Upper lobe of left lung (tissue), 6 donors: ENCODE results near the gene ARHGAP15. TPM values are rescaled to one million over a fixed set of nuclear protein-coding genes. Genes with fewer than 3 reads are reported as not detected.

ENCODE experiments used
- ATAC-seq, 2 donors: fragments of 200-7000 bp; cut with Tn5 transposase; one replicate each; pipeline ENCODE4 v1.9.1; 2022; ENCODE audit warnings: mild to moderate bottlenecking in 2 of 2, moderate library complexity in 2 of 2; ENCODE audit not compliant: low FRiP score in 2 of 2
- DNase-seq, 2 donors: peaks; one replicate each; pipeline ENCODE4 v3.0.0-alpha.2; 2019 to 2020
- H3K27ac ChIP-seq, 4 donors: fragments of 200-600 bp; sonication (generic); one replicate each; pipeline ENCODE4 v1.5.1; 2016 to 2019
- H3K27me3 ChIP-seq, 4 donors: fragments of 200-600 bp; sonication (generic); one replicate each; pipeline ENCODE4 v1.5.1; 2017 to 2019
- H3K36me3 ChIP-seq, 4 donors: fragments of 200-600 bp; sonication (generic); one replicate each; pipeline ENCODE4 v1.5.1; 2016 to 2019
- H3K4me1 ChIP-seq, 4 donors: fragments of 200-600 bp; sonication (generic); one replicate each; pipeline ENCODE4 v1.5.1; 2018 to 2019
- H3K4me3 ChIP-seq, 4 donors: fragments of 200-600 bp; sonication (generic); one replicate each; pipeline ENCODE4 v1.5.1; 2017 to 2019; ENCODE audit warnings: mild to moderate bottlenecking in 2 of 4, moderate library complexity in 1 of 4
- H3K9me3 ChIP-seq, 4 donors: fragments of 200-600 bp; sonication (generic); one replicate each; pipeline ENCODE4 v1.5.1; 2018 to 2019
- CTCF ChIP-seq, 6 experiments: fragments of 450-650 bp in 4 of 6; fragments of 200-600 bp in 2 of 6; sonication (generic) in 2 of 6; IDR thresholded peaks; one replicate each; pipeline ENCODE4 v1.5.1; 2016 to 2019; ENCODE audit warnings: antibody characterized with exemption in 6 of 6
- EP300 ChIP-seq, 4 donors: sonication (generic); formaldehyde crosslinking; IDR thresholded peaks; one replicate each; pipeline ENCODE4 v1.5.1; 2017; ENCODE audit warnings: antibody characterized with exemption in 4 of 4, control low read depth in 2 of 4
- POLR2A ChIP-seq, 4 donors: fragments of 450-650 bp; IDR thresholded peaks; one replicate each; pipeline ENCODE4 v1.5.1; 2016 to 2017; ENCODE audit warnings: antibody characterized with exemption in 4 of 4, mild to moderate bottlenecking in 2 of 4
- POLR2AphosphoS5 ChIP-seq, 2 donors: sonication (generic); formaldehyde crosslinking; IDR thresholded peaks; one replicate each; pipeline ENCODE4 v1.5.1; 2017; ENCODE audit warnings: antibody characterized with exemption in 2 of 2
- WGBS, 2 donors: methylation state at CpG; one replicate each; pipeline ENCODE4 v1.1.5; 2017 to 2018; 5-methylcytosine and 5-hydroxymethylcytosine counted together
- total RNA-seq, 6 donors: library from RNA; depleted of rRNA in 4 of 6; stranded (reverse); fragments of >200 nt in 4 of 6; gene quantifications; one replicate each; pipeline versions ENCODE4 v1.1.0 to v1.2.1, GENCODE V29; 2016 to 2021
- donor health status: DM: no; HTN: no; CAD: no; lungs with moderate emphysema.
- donor health status: DM: no; HTN: yes; CAD: no; lungs with severe emphysema.

ARHGAP15 gene
- total RNA-seq, 6 donors from 2014 or later, result 11.9 to 57.6 (median 17.5) TPM

GRCh38 chr2:143652692-143653091, 523.5 kb downstream of the ARHGAP15 start:
- H3K27me3 ChIP-seq, result no peaks in the 10 kb centered on the region
- no peak overlapping the region for H3K4me3 ChIP-seq
- DNase-seq, result no peak
- ATAC-seq, result no peak
- H3K36me3 ChIP-seq, result no peaks in the 10 kb centered on the region
- no peak overlapping the region for H3K27ac ChIP-seq
- TF ChIP-seq EP300 (IDR thresholded peaks at IDR 0.05) (no peak), CTCF (IDR thresholded peaks at IDR 0.05) (no peak), POLR2A (IDR thresholded peaks at IDR 0.05) (no peak), POLR2AphosphoS5 (IDR thresholded peaks at IDR 0.05) (no peak)
- no peaks in the 10 kb centered on the region for H3K4me1 ChIP-seq
- peaks cover 0 to 3% (median 1%) of the 10 kb centered on the region in 4 donors for H3K9me3 ChIP-seq

- H3K36me3 ChIP-seq, result no peaks in the 10 kb centered on the region
- no peaks in the 10 kb centered on the region for H3K4me1 ChIP-seq
- TF ChIP-seq CTCF (IDR thresholded peaks at IDR 0.05) (no peak), EP300 (IDR thresholded peaks at IDR 0.05) (no peak), POLR2A (IDR thresholded peaks at IDR 0.05) (no peak), POLR2AphosphoS5 (IDR thresholded peaks at IDR 0.05) (no peak)
- H3K4me3 ChIP-seq, result no peak overlapping the region
- H3K9me3 ChIP-seq, result no peaks in the 10 kb centered on the region
- DNase-seq (no peak), ATAC-seq (no peak)
- no peaks in the 10 kb centered on the region for H3K27me3 ChIP-seq
- WGBS, 2 donors, result 85 to 100% methylated on average over 2 of the region's 2 CpGs
- no peak overlapping the region for H3K27ac ChIP-seq
Observed at GRCh38 chr2:143668234-143668633, 539.0 kb downstream of the ARHGAP15 start.

GRCh38 chr2:143674051-143674450, 544.8 kb downstream of the ARHGAP15 start:
- Histone ChIP-seq H3K36me3 (no peaks in the 10 kb centered on the region), H3K4me3 (no peak overlapping the region), H3K9me3 (no peaks in the 10 kb centered on the region), H3K27me3 (no peaks in the 10 kb centered on the region), H3K4me1 (no peaks in the 10 kb centered on the region), H3K27ac (no peak overlapping the region)
- TF ChIP-seq EP300 (IDR thresholded peaks at IDR 0.05) (no peak), POLR2AphosphoS5 (IDR thresholded peaks at IDR 0.05) (no peak), CTCF (IDR thresholded peaks at IDR 0.05) (no peak), POLR2A (IDR thresholded peaks at IDR 0.05) (no peak)
- ATAC-seq, result no peak
- no peak for DNase-seq
- 90 to 91% methylated on average over 2 of the region's 2 CpGs for WGBS, 2 donors

GRCh38 chr2:143675021-143675420, 545.8 kb downstream of the ARHGAP15 start:
- H3K4me3 ChIP-seq, result no peak overlapping the region
- DNase-seq (no peak), ATAC-seq (no peak)
- TF ChIP-seq EP300 (IDR thresholded peaks at IDR 0.05), result no peak
- TF ChIP-seq POLR2AphosphoS5 (IDR thresholded peaks at IDR 0.05), result no peak
- no peak for TF ChIP-seq POLR2A (IDR thresholded peaks at IDR 0.05)
- H3K9me3 ChIP-seq, result no peaks in the 10 kb centered on the region
- H3K36me3 ChIP-seq, result no peaks in the 10 kb centered on the region
- H3K27ac ChIP-seq, result no peak overlapping the region
- H3K27me3 ChIP-seq, result no peaks in the 10 kb centered on the region
- no peaks in the 10 kb centered on the region for H3K4me1 ChIP-seq

- WGBS, 2 donors, result 81 to 92% methylated on average over 5 of the region's 5 CpGs
- Histone ChIP-seq H3K4me3 (no peak overlapping the region), H3K27ac (no peak overlapping the region), H3K27me3 (no peaks in the 10 kb centered on the region), H3K9me3 (no peaks in the 10 kb centered on the region), H3K4me1 (no peaks in the 10 kb centered on the region), H3K36me3 (no peaks in the 10 kb centered on the region)
- TF ChIP-seq POLR2A (IDR thresholded peaks at IDR 0.05), result no peak
- no peak for TF ChIP-seq POLR2AphosphoS5 (IDR thresholded peaks at IDR 0.05)
- no peak for TF ChIP-seq CTCF (IDR thresholded peaks at IDR 0.05)
- TF ChIP-seq EP300 (IDR thresholded peaks at IDR 0.05), result no peak
- DNase-seq (no peak), ATAC-seq (no peak)
Observed at GRCh38 chr2:143679617-143680016, 550.4 kb downstream of the ARHGAP15 start.
